Fibroblast of lung (primary cell): Measurements from ENCODE around the gene RPL41. TPM values are rescaled to one million over a fixed set of nuclear protein-coding genes. Genes with fewer than 3 reads are reported as not detected.

ENCODE experiments used
- DNase-seq, 2 donors: peaks; one replicate each; pipeline versions ENCODE4 v3.0.0 to v3.0.0-alpha.2; 2010; ENCODE audit warnings: low read depth in 2 of 2
- H2AFZ ChIP-seq: 2 replicates; pipeline ENCODE4 v1.5.1; 2012; ENCODE audit warnings: low read length, control low read depth, inconsistent platforms
- H3K27ac ChIP-seq: 2 replicates; pipeline ENCODE4 v1.5.1; 2011; ENCODE audit warnings: low read length, control low read depth; ENCODE audit not compliant: insufficient read depth
- H3K27me3 ChIP-seq: 2 replicates; pipeline ENCODE4 v1.5.1; 2011; ENCODE audit warnings: mild to moderate bottlenecking, low read length; ENCODE audit not compliant: control insufficient read depth, insufficient read depth
- H3K36me3 ChIP-seq: 2 replicates; pipeline ENCODE4 v1.5.1; 2011; ENCODE audit warnings: low read length; ENCODE audit not compliant: control insufficient read depth, insufficient read depth
- H3K4me1 ChIP-seq: 2 replicates; pipeline ENCODE4 v1.5.1; 2011; ENCODE audit warnings: low read length; ENCODE audit not compliant: control insufficient read depth, insufficient read depth; ENCODE audit errors: extremely low read depth
- H3K4me2 ChIP-seq: 2 replicates; pipeline ENCODE4 v1.5.1; 2011; ENCODE audit warnings: low read length, control low read depth; ENCODE audit not compliant: insufficient read depth; ENCODE audit errors: extremely low read depth
- H3K4me3 ChIP-seq, 4 experiments: fragments of 200-600 bp in 1 of 4; sonication (generic) in 1 of 4; replicated peaks in 1 of 4; 2 replicates each; pipeline ENCODE4 v1.5.1; 2011 to 2016; ENCODE audit warnings: low read length in 4 of 4, low read depth in 3 of 4, mild to moderate bottlenecking in 3 of 4, control low read depth in 2 of 4, inconsistent platforms in 1 of 4, mixed read lengths in 1 of 4; ENCODE audit not compliant: insufficient read depth in 1 of 4; ENCODE audit errors: control extremely low read depth in 1 of 4
- H3K79me2 ChIP-seq: 2 replicates; pipeline ENCODE4 v1.5.1; 2012; ENCODE audit warnings: mild to moderate bottlenecking, low read length, inconsistent platforms; ENCODE audit not compliant: control insufficient read depth, insufficient read depth
- H3K9ac ChIP-seq: 2 replicates; pipeline ENCODE4 v1.5.1; 2011; ENCODE audit warnings: mild to moderate bottlenecking, low read length, control low read depth; ENCODE audit not compliant: insufficient read depth
- H3K9me3 ChIP-seq: 2 replicates; pipeline ENCODE4 v1.5.1; 2012; ENCODE audit warnings: low read depth, low read length; ENCODE audit not compliant: control insufficient read depth, insufficient read depth
- H4K20me1 ChIP-seq: 2 replicates; pipeline ENCODE4 v1.5.1; 2011; ENCODE audit warnings: low read length; ENCODE audit not compliant: control insufficient read depth, insufficient read depth; ENCODE audit errors: extremely low read depth
- CTCF ChIP-seq, 2 donors: IDR thresholded peaks in 1 of 2; conservative IDR thresholded peaks in 1 of 2; 1 replicate in 1 of 2; 2 replicates in 1 of 2; pipeline ENCODE4 v1.5.1; 2011 to 2012; ENCODE audit warnings: low read length in 2 of 2, control low read depth in 1 of 2, inconsistent platforms in 1 of 2, low read depth in 1 of 2, mild to moderate bottlenecking in 1 of 2
- EZH2 ChIP-seq: IDR thresholded peaks from 2 replicates; pipeline ENCODE4 v1.5.1; 2012; ENCODE audit warnings: low read length, control low read depth, mild to moderate bottlenecking; ENCODE audit errors: missing control alignments
- polyA plus RNA-seq, 2 donors: library from polyadenylated mRNA; depleted of rRNA in 1 of 2; stranded (reverse) in 1 of 2; unstranded in 1 of 2; fragments of >200 nt; gene quantifications; 2 replicates each; pipeline ENCODE4 v1.2.1, GENCODE V29; 2011 to 2012; ENCODE audit warnings: missing spikeins in 1 of 2
- total RNA-seq: library from RNA; depleted of rRNA; stranded (reverse); fragments of >200 nt; gene quantifications from 2 replicates; pipeline ENCODE4 v1.2.1, GENCODE V29; 2014

Gene RPL41
- total and polyA plus RNA-seq, 2 donors (not counting 1 experiment from before 2014, with no cell fraction given) = 2,664 to 6,961 TPM

GRCh38 chr12:56086608-56087007 lies 29.8 kb upstream of the RPL41 start:
- DNase-seq = peak in 1 of 2 donors; percentile 13
- no peaks in the 10 kb centered on the region for H3K36me3 ChIP-seq
- no peaks in the 10 kb centered on the region for H3K4me1 ChIP-seq
- H2AFZ ChIP-seq = no peak overlapping the region
- H3K9ac ChIP-seq = no peak overlapping the region
- no peaks in the 10 kb centered on the region for H4K20me1 ChIP-seq
- no peak overlapping the region for H3K27ac ChIP-seq
- no peak overlapping the region for H3K4me2 ChIP-seq
- no peak overlapping the region for H3K4me3 ChIP-seq
- H3K79me2 ChIP-seq = no peaks in the 10 kb centered on the region
- peaks cover 18% of the 10 kb centered on the region for H3K27me3 ChIP-seq
- no peaks in the 10 kb centered on the region for H3K9me3 ChIP-seq
- no peak for TF ChIP-seq CTCF (conservative IDR thresholded peaks at IDR 0.05 in 1 of 2, IDR thresholded peaks at IDR 0.05 in 1 of 2; ENCODE audit: low read depth in 1 of 2, low read length in 2 of 2)
- TF ChIP-seq EZH2 = no peak

DNA sequence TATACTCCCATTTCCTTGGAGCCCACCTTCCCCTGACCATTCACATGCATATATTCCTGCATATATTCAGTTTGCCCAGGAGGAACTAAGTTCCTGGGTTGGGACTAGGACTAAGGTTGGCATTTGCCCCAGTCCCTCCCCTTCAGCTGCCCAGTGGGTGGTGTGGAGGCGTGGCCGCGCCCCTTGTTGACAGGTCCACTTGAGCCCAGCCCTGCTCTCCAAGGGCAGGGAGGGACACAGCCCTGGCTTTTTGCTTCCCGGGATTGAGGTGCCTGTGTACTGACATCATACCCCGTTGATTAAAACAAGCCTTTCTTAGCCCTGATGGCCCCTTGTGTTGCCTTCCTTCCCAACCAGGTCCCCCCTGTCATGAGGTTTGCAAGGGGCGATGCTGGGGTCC lies 29.2 kb upstream of the RPL41 start:
- no peak overlapping the region for H3K4me3 ChIP-seq
- no peak overlapping the region for H2AFZ ChIP-seq
- H3K79me2 ChIP-seq = no peaks in the 10 kb centered on the region
- no peak overlapping the region for H3K9ac ChIP-seq
- no peak for DNase-seq
- H4K20me1 ChIP-seq = no peaks in the 10 kb centered on the region
- no peaks in the 10 kb centered on the region for H3K36me3 ChIP-seq
- H3K27ac ChIP-seq = no peak overlapping the region
- no peaks in the 10 kb centered on the region for H3K4me1 ChIP-seq
- no peak overlapping the region for H3K4me2 ChIP-seq
- H3K9me3 ChIP-seq = no peaks in the 10 kb centered on the region
- TF ChIP-seq CTCF (conservative IDR thresholded peaks at IDR 0.05 in 1 of 2, IDR thresholded peaks at IDR 0.05 in 1 of 2; ENCODE audit: low read depth in 1 of 2, low read length in 2 of 2) (no peak), EZH2 (no peak)
- H3K27me3 ChIP-seq = peaks cover 12% of the 10 kb centered on the region

DNA sequence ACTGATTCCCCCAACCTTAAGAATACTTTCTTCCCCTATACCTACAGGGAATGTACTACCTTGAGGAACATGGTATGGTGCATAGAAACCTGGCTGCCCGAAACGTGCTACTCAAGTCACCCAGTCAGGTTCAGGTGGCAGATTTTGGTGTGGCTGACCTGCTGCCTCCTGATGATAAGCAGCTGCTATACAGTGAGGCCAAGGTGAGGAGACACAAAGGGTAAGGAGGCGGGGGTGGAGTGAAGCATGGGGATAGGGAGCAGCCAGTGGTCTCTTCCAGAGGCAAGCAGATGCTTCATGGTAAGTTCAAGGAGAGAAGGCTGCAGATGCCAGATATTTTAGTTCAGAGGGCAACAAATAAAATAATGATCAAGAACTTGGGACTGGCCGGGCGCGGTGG lies 18.7 kb upstream of the RPL41 start:
- Histone ChIP-seq H4K20me1 (no peaks in the 10 kb centered on the region), H3K4me3 (no peak overlapping the region), H3K4me1 (no peaks in the 10 kb centered on the region), H3K9ac (no peak overlapping the region), H3K79me2 (no peaks in the 10 kb centered on the region), H3K36me3 (no peaks in the 10 kb centered on the region), H3K9me3 (no peaks in the 10 kb centered on the region), H2AFZ (no peak overlapping the region), H3K27ac (no peak overlapping the region), H3K27me3 (peaks cover 30% of the 10 kb centered on the region), H3K4me2 (no peak overlapping the region)
- no peak for DNase-seq
- TF ChIP-seq EZH2 = no peak
- no peak for TF ChIP-seq CTCF (conservative IDR thresholded peaks at IDR 0.05 in 1 of 2, IDR thresholded peaks at IDR 0.05 in 1 of 2; ENCODE audit: low read depth in 1 of 2, low read length in 2 of 2)
